ENCODE data around the gene GLYR1.

- TF ChIP-seq POLR2A (IDR thresholded peaks at IDR 0.05; ENCODE audit: low read depth, low read length) (no peak), TAF1 (IDR thresholded peaks at IDR 0.05; ENCODE audit: borderline replicate concordance, low read depth, low read length) (no peak)
Measured at GRCh38 chr16:4855371-4855770, 8.3 kb upstream of the GLYR1 start.

Data from GM12892 (cell line).